Stimulated activated CD4-positive, alpha-beta T cell treated with anti-CD3 and anti-CD28 coated beads, Interleukin-15, amount 100 ng/mL, for 48 hours (primary cell): Measurements from ENCODE around the gene TSEN34.

Experiments
- DNase-seq, 2 donors: peaks; one replicate each; pipeline ENCODE4 v3.0.0-alpha.2; 2020; ENCODE audit warnings: low read depth in 2 of 2

Gene TSEN34

DNA sequence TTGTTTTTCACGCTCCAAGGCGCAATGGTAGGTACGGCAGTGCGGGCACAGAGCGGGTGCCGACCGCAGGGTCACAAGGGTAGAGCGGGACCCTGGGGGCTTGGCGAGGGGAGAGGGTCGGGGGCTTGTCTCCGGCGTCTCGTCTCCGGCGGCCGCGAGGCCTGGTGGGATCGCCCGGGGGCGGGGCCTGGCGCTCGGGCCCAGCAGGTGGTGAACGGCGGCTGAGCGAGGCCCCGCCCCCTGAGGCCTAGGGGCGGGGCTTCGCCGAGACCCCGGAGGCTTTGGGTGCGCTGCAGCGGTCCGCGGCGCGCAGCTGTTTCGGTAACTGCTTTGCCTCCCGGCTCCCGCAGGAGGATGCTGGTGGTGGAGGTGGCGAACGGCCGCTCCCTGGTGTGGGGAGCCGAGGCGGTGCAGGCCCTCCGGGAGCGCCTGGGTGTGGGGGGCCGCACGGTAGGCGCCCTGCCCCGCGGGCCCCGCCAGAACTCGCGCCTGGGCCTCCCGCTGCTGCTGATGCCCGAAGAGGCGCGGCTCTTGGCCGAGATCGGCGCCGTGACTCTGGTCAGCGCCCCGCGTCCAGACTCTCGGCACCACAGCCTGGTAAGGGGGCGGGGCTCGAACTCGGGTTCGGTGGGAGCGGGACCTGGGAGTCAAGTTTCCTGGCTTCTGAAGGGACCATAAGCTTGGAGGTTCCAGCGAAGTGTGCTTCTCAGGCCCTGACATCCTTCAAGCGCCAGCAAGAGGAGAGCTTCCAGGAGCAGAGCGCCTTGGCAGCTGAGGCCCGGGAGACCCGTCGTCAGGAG lies at the start of gene TSEN34:
Gene TSEN34 (plus strand): TSS at position 298 of the 800 bp plus-strand sequence. CDS start 57 bp downstream, at position 355.
- DNase-seq, result peak; percentile 71 to 80

DNA sequence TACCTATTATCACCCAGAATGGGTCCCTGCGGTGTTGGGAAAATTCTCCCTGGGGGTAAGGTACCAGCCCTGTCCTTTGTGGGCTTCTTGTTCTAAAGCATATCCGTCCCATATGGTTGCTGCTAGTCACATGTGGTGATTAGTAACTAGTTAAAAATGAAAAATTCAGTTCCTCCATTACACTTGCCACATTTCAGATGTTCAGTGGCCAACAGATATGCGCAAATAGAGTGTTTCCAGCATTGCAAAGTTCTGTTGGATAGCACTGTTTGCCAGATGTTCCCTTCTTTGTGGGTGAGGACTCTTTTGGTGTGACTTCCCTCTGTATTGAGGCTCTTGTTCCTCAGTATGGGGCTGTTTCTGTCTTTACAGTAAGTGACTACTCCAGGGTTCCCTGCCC lies 49.8 kb upstream of the TSEN34 start:
- DNase-seq, result no peak

DNA sequence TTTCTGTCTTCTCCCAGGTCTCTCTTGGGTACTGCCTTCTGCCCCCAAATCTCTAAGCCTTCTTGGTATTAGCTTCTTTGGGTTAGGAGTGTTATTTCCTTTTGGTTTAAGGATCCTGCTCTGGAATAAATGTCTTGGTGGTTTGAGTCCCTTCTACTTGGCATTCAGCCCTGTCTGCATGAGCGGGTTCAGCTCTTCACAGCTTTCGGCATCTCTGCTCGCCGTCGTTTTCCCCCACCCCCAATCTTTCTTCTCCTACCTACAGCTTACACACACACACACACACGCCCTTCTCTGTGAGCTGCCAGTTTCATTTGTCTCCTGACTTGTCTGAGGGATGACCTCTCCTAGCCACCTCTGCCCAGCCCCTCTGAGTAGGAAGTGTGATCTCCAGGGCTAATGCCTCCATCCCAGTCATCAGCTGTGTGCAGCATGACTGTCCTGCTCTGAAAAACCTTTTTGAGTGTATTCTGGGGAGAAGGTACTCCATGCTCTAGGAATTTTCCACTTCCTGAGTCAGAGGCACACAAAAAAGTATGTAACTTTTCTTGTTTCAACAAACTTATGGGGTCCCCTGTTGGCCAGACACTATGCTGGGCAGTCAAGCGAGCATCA lies 48.8 kb upstream of the TSEN34 start:
- no peak for DNase-seq

DNA sequence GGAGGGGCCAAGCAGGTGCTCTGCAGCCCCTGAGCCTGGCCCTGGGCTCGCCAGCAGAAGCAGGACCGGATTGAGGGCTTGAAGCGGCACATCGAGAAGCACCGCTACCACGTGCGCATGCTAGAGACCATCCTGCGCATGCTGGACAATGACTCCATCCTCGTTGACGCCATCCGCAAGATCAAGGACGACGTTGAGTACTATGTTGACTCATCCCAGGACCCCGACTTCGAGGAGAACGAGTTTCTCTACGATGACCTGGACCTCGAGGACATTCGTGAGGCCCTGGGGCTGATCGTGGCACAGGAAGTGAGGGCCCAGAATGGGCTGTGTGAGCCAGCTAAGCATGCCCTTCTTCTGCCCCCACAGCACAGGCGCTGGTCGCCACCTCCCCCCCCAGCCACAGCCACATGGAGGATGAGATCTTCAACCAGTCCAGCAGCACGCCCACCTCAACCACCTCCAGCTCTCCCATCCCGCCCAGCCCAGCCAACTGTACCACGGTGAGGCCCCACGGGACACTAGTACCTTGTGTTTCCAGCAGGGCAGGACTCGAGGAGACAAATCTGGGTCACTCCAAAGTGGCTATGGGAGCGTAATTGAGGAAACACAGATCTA lies 45.5 kb upstream of the TSEN34 start:
- DNase-seq, result no peak

DNA sequence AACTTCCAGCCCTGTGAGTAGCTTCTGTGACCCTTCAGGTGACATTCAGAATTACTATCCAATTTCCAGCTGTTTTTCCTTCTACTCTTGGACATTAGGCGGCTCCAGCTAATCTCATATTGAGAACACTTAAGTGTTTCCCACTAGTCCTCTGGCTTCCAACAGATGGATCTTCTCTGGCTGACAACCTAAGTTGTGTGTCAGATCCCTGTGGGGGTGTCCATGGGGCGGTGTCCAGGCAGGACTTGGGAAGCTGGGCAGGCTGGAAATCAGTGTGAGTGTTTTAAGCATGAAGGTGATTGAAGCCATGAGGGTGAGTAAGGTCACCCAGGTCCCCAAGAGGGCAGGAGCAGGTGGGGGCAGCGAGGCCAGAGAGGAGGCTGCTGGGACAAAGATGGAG lies 43.4 kb upstream of the TSEN34 start:
- DNase-seq, result no peak

DNA sequence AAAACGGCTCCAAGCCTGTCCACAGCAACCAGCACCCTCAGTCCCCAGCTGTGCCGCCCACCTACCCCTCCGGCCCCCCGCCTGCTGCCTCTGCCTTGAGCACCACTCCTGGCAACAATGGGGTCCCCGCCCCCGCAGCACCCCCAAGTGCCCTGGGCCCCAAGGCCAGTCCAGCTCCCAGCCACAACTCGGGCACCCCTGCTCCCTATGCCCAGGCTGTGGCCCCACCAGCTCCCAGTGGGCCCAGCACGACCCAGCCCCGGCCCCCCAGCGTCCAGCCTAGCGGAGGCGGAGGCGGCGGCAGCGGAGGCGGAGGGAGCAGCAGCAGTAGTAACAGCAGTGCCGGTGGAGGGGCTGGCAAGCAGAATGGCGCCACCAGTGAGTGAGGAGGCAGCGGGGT lies 43.0 kb upstream of the TSEN34 start:
- DNase-seq, result no peak

DNA sequence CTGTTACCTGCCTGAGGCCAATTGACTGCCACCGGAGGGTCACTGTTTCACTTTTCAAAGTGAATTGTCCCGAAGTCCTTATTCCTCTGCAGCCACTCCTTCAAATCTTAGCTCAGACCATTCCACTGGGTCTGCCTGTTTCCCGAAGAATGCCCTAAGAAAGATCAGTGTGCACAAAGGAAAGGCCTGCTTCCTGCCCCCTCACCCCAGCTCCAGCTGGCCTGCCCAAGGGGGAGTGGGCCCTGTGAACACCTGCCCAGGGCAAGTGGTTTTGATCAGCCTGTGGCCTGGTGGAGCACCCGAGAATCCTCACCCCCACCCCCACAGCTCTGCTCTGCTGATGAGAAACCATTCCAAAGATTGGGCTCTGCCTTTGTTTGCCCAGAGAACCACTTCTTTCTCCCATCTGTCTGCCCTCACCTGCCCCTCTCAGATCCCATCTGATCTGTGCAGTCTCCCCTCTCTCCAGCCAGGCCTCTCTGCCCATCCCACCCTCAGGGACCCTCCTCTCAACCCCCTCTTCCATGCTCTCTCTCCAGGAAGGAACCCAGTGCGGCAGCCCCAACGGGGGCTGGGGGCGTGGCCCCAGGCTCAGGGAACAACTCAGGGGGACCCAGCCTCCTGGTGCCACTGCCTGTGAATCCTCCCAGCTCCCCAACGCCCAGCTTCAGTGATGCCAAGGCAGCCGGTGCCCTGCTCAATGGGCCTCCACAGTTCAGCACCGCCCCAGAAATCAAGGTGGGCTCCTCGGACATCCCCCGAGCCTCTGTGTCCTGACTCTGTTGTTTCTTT lies 41.9 kb upstream of the TSEN34 start:
- no peak for DNase-seq

DNA sequence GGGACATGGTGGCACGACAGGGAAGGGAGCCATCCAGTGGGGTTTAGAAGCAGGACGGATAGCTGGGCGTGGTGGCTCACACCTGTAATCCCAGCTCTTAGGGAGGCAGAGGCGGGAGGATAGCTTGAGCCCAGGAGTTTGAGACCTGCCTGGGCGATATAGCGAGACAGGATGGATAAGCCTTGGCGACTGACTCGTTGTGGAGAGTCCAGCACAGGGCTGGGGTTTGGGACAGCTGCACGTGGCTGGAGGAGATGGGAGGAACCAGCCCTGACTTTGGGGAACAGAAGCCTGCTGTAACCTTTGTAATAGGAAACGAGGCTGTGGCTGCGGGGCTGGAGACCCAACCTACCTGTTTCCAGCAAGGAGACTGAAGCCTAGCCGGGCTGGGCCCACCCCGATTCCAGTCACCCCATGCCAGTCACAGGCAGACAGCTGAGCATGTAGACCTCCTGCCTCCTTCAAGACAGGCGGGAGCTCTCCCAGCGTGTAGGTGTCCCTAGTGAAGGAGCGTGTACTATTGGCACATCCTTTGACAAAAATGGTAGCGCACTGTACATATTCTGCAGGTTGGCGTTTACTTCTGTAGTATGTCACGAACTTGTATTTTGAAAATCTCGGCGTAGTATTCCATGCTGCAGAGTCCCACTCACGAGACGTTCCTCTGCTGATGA lies 39.6 kb upstream of the TSEN34 start:
- no peak for DNase-seq

DNA sequence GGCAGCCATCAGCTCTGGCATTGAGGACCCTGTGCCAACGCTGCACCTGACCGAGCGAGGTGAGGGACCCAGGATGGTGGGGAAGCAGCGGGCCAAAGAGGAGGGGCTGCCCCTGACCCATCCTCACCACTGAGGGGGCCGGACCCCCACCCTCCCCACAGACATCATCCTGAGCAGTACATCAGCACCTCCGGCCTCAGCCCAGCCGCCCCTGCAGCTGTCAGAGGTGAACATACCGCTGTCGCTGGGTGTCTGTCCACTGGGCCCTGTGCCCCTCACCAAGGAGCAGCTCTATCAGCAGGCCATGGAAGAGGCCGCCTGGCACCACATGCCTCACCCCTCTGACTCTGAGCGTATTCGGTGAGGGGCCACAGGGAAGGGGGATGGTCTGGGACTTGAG lies 38.8 kb upstream of the TSEN34 start:
- DNase-seq, result no peak

DNA sequence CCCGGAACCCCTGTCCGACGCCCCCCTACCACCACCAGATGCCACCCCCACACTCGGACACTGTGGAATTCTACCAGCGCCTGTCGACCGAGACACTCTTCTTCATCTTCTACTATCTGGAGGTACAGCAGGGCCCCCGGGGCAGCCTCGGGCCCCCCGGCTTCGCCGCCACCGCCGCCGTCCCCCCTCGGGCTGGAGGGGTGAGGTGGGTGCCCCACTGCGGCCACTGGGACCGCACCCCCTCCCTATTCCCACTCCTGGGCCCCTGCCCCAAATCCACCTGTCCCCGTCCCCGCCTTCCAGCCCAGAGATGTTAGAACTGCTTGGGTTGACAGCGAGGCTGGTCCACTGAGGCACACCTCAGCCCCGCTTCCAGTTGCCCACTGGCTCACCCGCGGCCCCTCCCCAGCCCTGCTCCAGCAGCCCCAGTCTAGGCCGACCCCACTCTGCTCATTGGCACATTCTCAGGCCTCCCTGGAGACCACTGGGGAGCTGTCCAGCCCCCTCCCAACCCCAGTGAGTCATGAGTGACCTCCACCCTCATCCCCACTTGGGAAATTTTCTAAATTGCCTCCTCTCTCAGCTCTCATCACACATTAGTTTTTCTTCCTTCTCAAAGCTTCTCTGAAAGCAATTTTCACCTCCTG lies 38.1 kb upstream of the TSEN34 start:
- DNase-seq, result no peak

DNA sequence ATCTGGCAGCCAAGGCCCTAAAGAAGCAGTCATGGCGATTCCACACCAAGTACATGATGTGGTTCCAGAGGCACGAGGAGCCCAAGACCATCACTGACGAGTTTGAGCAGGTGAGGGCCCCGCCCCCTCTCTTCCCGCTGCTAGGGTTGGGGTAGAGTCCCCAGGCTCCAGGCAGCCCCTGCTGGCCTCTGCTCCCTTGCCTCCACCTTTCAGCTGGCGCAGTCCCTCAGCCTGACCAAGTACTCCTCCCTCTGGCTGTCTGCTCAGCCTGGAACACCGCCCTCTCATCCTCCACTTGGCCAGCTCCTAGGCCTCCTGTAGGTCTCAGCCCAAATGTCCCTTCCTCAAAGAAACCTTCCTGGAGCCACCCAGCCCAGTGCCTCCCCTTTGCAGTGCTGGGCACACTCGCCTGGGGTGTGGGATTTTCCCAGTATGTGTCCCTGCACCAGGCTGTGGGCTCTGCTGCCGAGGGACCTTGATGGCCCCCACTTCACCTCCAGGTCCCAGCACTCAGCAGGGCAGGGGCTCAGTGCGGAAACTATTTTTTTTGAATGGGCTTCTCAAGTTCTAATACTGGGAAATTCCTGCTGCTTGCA lies 37.3 kb upstream of the TSEN34 start:
- DNase-seq, result no peak

DNA sequence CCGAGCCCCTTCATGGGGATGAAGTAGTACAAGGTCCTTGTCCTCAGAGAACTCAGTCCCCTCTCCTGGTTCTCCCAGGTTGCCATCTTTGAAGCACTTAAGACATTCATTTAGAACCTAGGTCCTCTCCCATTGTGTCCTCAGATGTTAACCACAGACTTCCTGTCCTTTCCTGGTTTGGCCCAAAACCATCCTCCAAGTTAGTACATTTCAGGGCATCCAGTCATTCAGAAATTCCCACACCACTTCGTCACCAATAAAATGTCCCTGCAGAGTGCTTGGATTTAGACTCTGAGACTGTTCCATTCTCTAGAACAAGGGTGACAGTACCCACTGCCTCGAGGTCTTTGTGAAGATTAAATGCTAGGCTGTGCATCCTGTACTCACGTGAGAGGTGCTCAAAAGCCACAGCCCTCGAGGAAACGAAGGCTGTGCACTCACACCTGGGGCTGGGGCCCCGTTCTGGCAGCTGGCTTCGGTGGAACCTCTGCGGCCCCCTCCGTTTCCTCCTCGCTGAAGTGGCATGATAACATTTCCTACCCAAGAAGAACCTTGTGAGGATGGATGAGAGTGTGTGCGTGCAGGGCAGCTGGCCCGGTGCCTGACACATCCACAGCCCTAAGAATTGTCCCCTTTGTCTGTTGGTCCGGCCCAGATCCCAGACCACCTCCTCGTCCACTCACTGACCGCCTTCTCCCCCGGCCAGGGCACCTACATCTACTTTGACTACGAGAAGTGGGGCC lies 36.3 kb upstream of the TSEN34 start:
- DNase-seq, result no peak

DNA sequence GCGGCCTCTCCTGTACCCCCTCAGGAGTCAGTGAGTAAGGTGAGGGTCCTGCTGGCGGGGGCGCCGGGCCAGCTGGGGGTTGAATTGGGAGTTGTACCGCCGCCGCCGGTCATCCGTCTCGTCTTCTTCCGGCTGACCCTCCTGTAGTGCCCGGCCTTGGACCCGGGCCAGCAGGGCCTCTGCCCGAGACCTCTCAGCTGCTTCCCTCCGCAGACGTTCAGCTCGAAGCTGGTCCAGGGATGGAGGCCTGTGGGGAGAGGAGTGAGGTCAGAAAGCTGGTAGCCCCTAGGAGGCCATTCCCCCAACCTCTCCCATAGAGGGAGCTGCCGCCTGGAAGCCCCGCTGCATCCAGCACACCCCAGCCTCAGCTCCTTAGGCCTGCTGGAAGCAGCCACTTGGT lies 35.4 kb upstream of the TSEN34 start:
- no peak for DNase-seq

DNA sequence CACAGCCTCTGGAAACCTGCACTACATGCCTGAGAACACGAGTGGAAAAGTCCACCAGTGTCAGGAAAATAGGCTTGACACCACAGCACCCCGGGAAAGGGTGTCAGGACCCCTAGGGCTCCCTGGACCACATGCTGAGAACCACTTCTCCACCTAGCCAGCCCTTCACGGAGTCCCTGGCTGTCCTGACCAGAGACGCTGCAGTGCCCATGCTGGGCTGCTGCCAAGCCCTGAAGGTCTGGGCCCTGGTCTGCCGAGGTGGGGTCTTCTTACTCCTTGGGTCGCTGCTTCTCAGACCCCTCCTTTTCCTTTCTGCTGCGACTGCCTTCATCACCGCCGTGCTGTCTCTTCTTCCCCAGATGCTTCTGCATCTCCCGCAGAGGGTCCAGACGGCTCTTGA lies 34.6 kb upstream of the TSEN34 start:
- DNase-seq, result no peak

DNA sequence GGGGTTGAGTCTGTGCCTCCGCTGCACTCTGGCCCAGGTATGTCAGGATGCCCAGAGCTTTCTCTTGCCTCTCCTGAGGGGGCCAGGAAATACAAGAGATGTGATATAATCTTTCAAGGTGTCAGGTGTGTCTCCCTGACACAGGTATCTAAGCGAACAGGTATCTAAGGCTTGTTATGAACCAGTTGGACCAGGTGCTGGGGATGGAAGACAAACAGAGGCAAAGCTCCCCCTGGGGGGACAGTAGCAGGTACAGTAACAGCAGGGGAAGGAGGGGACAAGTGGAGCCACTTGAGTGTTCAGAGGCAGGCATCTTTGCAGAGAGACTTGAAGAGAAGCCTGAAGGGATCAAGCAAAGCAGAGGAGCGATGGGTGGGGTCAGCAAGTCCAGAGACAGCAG lies 34.2 kb upstream of the TSEN34 start:
- DNase-seq, result no peak

DNA sequence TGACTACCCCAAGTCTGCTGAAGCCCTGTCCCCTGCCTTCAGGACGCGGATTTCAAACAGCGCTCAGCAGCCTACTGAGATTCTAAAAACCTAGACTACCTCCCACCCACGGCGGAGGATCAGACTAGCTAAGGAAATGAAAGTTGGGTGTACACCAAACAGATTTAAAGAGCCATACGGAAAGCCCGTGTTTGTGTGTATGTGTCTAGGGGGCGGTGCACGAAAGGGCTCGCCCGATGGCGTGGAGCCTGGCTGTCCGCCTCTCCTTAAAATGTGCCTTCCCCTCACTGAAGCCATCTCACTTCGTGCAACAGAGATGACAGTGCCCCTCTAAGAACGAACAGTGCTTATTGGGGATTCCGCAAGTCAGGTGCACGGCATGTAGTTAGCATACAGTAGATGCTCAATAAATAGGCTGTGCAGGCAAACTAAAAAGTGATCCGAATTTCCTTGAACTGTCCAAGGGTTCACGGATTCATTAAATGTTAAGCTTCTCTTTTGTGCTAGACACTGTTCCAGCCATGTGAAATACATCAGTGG lies 32.2 kb upstream of the TSEN34 start:
- peak in 1 of 2 donors; percentile 25 for DNase-seq

DNA sequence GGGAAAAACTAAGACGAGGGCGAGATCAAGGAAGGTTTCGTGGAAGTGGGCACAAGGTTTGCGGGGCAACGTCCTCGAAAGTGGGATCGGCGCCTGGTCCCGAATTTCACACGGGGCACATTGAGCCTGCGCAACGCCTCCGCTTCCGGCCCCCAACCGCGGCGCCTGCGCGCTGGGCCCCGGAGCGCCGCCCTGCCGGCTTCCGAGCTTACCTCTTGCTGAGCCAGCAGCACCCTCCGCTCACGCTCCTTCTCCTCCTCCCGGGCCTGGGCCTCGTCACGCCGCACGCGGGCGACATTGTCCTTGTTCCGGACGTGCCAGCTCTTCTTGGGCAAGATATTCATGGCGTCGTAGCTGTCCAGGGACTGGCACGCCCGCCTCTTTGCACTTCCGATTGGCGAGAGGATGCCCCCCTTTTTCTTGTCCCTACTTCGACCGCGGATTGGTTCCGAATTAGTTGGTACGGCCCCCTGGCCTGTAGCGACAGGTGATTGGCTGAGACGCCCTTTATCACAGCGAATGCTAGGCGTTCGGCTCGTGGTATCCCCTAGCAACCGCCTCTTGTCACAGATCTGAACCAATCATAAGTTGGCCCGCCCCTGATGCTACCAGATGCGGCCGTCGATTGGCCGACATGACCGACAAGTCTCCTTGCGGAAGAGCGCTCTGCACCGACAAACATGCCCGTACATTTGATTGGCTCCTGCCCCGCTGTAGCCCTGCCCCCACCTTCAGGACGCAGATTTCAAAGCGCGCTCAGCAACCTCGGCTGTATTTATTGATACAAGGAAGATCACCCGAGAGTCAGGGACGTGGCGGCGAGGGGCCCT lies 31.5 kb upstream of the TSEN34 start, which contains the start of gene LENG1:
Gene LENG1 (minus strand): TSS at position 370 of the 830 bp plus-strand sequence. CDS start 26 bp downstream, at position 344.
- DNase-seq, result peak; percentile 98 to 99

DNA sequence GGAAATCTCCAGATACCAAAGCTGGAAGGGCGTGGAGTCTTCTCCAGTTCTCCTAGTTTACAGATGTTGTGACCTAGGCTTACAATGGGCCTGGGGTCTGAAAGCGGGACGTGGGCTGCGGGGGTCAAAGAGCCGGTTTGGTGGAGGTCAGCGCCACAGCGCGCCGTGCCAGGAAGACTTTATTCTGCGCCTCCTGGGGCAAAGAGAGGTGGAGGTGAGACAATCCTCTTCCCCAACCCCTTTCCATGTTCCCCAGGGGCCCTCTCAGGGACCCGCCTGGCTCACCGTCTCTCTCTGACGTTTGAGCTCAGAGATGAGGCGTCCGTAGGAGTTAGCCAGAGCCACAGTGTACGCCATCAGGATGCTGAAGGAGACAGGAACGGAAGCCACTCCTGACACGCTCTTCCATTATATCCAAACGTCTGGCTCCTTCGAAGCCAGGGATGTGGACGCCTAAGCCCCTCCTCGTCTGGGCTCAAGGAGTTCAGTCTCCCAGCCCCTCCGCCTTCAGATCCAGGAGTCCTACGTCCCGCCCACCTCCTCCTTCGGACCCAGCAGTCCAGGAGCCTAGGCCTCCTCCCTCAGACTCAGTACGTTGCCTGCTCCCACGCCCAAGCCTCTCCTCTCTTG lies 30.8 kb upstream of the TSEN34 start:
- DNase-seq, result no peak
